ENCODE measurements around the gene FAM171A2. TPM values are rescaled to one million over a fixed set of nuclear protein-coding genes. Genes with fewer than 3 reads are reported as not detected.
"Not testable (repeated sequence)": the region's sequence is repeated elsewhere in the genome, so short reads cannot be mapped to it uniquely, and the experiment has no call there.

FAM171A2 gene
- total RNA-seq, 1 experiment from 2014 or later, result 1.9 TPM

GRCh38 chr17:44383861-44384260 lies 20.2 kb upstream of the FAM171A2 start:
- DNase-seq (ENCODE audit: low read depth), result no peak

GRCh38 chr17:44383363-44383762 lies 19.7 kb upstream of the FAM171A2 start:
- no peak for DNase-seq (ENCODE audit: low read depth)

GRCh38 chr17:44382917-44383316 lies 19.3 kb upstream of the FAM171A2 start:
- no peak for DNase-seq (ENCODE audit: low read depth)

GRCh38 chr17:44381810-44382305 lies 18.2 kb upstream of the FAM171A2 start:
- no peak for DNase-seq (ENCODE audit: low read depth)

GRCh38 chr17:44380767-44381166 lies 17.1 kb upstream of the FAM171A2 start:
- DNase-seq (ENCODE audit: low read depth), result no peak

GRCh38 chr17:44379887-44380286 lies 16.2 kb upstream of the FAM171A2 start:
- DNase-seq (ENCODE audit: low read depth), result no peak

GRCh38 chr17:44378171-44378705 lies 14.6 kb upstream of the FAM171A2 start:
- DNase-seq (ENCODE audit: low read depth), result no peak

- DNase-seq (ENCODE audit: low read depth), result no peak
Observed at GRCh38 chr17:44376779-44377178, 13.1 kb upstream of the FAM171A2 start.

- no peak for DNase-seq (ENCODE audit: low read depth)
Observed at GRCh38 chr17:44376124-44376523, 12.5 kb upstream of the FAM171A2 start.

- DNase-seq (ENCODE audit: low read depth), result no peak
Observed at GRCh38 chr17:44375196-44376017, 11.8 kb upstream of the FAM171A2 start.

GRCh38 chr17:44374306-44375195 lies 10.9 kb upstream of the FAM171A2 start:
- no peak for DNase-seq (ENCODE audit: low read depth)

- no peak for DNase-seq (ENCODE audit: low read depth)
Observed at GRCh38 chr17:44372036-44372435, 8.4 kb upstream of the FAM171A2 start.

- DNase-seq (ENCODE audit: low read depth), result not testable (repeated sequence)
Observed at GRCh38 chr17:44369414-44370023, 5.9 kb upstream of the FAM171A2 start.

GRCh38 chr17:44368391-44369243 lies 5.0 kb upstream of the FAM171A2 start:
- not testable (repeated sequence) for DNase-seq (ENCODE audit: low read depth)

GRCh38 chr17:44367231-44367979 lies 3.8 kb upstream of the FAM171A2 start:
- DNase-seq (ENCODE audit: low read depth), result no peak

- DNase-seq (ENCODE audit: low read depth), result not testable (repeated sequence)
Observed at GRCh38 chr17:44365051-44365450, 1.4 kb upstream of the FAM171A2 start.

- no peak for DNase-seq (ENCODE audit: low read depth)
Observed at GRCh38 chr17:44362949-44363612, 572 bp downstream of the FAM171A2 start.

GRCh38 chr17:44362459-44362948 lies 1.1 kb downstream of the FAM171A2 start:
- no peak for DNase-seq (ENCODE audit: low read depth)

Data from RPMI7951 (cell line).